Activated T-cell treated with anti-CD3 and anti-CD28 coated beads for 24 hours (primary cell): Measurements from ENCODE around the gene SLC8A3.
"Not testable (repeated sequence)": the region's sequence is repeated elsewhere in the genome, so short reads cannot be mapped to it uniquely, and the experiment has no call there.

Experiments used
- DNase-seq: peaks from one replicate; pipeline ENCODE4 v3.0.0-alpha.2; 2020; ENCODE audit warnings: low read depth

SLC8A3 gene, protein sequence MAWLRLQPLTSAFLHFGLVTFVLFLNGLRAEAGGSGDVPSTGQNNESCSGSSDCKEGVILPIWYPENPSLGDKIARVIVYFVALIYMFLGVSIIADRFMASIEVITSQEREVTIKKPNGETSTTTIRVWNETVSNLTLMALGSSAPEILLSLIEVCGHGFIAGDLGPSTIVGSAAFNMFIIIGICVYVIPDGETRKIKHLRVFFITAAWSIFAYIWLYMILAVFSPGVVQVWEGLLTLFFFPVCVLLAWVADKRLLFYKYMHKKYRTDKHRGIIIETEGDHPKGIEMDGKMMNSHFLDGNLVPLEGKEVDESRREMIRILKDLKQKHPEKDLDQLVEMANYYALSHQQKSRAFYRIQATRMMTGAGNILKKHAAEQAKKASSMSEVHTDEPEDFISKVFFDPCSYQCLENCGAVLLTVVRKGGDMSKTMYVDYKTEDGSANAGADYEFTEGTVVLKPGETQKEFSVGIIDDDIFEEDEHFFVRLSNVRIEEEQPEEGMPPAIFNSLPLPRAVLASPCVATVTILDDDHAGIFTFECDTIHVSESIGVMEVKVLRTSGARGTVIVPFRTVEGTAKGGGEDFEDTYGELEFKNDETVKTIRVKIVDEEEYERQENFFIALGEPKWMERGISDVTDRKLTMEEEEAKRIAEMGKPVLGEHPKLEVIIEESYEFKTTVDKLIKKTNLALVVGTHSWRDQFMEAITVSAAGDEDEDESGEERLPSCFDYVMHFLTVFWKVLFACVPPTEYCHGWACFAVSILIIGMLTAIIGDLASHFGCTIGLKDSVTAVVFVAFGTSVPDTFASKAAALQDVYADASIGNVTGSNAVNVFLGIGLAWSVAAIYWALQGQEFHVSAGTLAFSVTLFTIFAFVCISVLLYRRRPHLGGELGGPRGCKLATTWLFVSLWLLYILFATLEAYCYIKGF

DNA sequence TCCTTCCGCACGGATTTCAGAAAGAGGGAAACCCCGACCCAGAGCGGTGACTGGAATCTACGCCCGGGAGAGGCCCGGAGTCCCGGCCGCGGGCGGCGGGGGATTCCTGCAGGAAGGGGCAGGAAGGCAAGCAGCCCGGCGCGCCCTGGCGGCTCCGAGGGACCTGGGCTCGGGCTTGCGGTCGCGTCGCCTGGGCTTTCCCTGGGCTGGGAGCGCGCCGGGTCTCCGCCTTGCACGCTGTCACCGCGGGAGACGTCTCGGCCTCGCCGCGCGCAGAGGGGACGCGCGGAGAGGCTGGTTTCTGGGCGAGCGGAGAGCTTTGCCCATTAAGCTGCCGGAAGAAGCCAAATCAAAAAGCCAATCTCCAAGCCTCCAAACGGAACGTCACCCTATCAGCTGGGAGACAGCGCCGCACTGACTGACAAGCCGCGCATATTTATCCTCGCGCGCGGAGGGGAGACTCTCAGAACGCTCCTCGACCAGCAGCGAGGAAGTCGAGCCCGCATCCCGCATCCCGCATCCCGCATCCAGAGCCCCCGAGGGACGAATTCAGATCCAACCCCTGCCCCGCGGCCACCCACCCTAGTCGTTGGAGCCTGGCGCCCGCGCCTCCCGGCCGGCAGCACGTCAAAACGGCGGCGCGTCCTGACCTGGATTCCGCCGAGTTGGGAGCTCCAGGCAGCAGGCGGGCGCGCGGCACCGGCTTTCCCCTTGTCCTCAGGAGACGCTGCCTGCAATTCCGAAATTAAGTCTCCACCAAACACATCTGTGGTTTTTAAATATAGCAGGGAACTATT, at the start of gene SLC8A3:
Gene SLC8A3, minus strand, starts transcription at position 293 of the 797 bp plus-strand sequence. CDS start 20,529 bp downstream, outside the sequence.
- DNase-seq, result peak; percentile 10

DNA sequence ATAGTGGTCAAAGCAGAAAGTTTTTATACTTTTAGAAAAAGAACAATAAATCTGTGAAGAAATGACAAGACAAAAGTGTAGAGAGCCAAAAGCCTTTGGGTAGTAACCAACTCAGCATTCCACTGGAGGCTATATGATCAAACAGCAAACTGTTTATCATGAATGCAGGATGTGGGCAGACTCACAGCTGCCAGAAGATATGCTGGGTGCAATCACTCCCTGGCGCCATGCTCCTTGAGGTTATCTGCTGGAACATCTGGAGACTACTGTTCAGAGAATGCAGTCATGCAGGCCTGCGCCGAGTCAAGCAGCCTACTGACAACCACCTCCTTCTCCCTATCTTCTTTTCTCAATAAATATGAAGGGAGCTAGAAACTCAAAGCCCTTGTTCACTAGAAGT, 49.0 kb upstream of the SLC8A3 start:
- no peak for DNase-seq

DNA sequence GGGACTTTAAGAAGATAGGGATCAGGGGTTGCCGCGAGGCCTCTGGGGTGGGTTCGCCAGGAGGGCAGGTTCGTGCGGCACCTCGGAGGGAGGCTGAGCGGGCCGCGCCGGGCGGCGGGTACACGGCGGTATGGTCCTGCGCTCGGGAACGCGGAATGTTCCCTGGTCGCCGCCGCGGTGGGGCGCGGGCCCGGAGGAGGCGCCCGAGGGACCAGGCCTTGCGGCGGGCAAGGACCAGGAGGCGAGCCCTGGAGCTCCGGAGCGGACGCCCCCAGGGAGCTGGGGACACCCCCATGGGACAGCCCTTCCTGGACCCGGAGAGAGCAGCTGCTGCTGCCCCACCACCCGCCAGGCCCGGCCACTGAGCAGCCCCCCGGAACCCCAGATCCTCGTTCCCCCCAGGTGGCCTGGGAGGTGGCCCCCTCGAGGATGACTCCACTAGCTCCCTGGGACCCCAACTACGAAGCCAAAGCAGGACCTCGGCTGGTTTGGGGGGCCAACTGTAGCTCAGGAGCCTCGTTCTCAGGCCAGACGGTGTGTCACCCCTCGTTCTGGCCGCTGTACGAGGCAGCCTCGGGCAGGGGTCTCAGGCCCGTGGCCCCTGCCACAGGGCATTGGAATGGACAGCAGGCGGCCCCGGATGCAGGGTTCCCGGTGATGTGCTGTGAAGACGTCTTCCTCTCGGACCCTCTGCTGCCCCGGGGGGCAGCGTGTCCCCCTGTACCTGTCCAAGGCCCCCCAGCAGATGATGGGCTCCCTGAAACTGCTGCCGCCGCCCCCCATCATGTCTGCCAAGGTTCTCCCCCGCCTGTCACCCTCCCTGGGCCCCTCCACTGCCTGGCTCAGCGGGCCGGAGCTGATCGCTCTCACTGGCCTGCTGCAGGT, 45.6 kb upstream of the SLC8A3 start:
- no peak for DNase-seq

DNA sequence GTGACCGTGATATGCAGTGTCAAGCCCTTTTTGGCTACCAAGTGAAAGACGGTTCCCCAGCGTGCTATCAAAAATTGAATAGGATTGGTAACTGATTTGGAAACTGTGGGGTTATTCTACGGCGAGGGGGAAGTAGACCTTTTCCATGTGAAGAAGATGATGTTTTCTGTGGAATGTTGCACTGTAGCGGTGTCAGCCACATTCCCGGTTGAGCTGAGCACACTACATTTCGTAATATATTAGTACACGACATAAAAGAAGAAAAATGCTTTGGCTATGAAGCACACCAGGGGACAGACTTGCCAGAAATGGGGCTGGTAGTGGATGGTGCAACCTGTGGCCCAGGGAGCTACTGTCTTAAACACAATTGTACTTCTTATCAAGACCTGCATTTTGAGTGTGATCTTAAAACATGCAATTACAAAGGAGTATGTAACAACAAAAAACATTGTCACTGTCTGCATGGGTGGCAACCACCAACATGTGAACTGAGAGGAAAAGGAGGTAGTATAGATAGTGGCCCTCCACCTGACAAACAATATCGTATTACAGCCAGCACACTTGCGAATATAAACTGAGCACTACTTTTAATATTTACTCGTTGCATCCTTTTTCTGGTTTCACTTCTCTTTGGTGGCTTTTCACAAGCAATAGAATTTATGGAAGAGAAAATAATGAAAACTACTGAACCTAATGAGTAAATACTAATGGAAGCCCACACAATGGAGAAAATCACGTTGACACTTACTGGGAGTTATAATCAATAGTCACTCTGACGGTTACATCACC, 43.2 kb upstream of the SLC8A3 start:
- DNase-seq, result not testable (repeated sequence)

DNA sequence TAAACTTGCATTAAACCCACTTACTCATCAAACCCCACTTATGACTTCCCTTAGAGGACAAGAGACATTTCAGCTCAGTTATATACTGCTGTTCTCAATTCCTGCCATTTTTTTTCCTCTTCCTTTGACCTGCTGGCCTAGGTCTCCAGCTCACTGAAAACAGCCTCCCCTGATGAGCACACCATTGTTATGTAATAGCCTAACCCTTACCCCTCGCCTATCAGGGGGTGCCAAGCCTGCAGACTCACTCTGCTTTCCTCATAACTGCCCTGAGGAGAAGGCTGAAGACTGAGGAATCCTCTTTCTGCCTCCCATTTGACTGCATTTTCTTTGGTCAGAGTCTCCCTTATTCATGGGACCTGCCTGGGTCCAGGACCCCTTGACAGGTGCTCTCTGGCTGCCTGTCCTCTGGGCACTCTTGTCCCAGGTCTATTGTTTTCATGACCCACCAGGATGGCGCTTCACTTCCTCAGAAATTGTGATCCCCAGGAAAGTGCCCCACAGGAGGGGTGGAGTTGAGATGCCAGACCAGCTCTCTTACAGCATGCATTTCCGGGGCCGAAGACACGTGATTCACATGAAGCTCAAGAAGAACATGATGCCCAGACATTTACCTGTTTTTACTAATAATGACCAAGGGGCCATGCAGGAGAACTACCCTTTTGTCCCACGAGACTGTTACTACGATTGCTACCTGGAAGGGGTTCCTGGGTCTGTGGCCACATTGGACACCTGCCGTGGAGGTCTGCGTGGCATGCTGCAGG, 41.3 kb upstream of the SLC8A3 start:
- not testable (repeated sequence) for DNase-seq

DNA sequence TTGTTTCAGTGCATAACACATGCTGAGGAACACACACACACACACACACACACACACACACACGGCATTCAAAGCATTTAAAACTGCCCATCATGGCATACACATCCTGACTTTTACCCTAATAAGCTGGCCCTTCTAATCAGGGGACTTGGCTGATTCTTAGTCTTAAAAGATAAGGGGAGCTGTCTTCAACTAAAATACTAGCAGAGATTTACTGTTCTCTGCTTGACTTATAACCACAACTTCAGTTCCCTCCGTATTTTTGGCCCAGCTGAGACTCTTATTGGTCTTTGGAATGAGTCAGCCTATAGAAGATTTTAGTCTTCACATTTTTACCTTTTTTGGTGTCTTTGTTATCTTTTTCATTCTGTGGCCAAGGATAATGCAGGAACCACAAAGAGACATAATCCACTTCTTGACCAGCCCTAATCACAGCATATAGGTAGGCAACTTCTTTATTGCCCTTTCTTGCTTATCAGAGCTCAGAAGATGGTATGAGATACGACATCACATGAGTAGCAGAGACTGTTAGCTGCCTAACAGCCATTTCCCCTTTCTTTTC, 25.1 kb upstream of the SLC8A3 start:
- no peak for DNase-seq

DNA sequence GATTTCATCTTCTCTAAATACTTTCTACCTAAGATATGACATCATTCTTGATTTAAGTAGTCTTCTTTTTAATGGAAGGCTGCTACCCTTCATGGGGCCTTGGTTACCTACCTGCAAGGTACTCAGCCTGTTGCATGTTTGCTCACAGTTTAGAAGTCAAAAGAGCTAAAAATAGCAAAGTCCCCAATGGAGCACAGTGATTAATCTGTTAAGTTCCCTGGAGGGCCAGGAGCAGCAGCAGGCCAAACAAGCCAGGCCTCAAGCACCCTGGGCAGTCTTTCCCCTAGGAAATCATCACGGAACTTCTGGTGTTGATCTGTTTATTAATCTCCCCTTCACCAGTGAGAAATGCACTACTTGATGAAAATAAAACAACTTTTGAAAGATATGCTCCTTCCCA, 24.0 kb upstream of the SLC8A3 start:
- no peak for DNase-seq

DNA sequence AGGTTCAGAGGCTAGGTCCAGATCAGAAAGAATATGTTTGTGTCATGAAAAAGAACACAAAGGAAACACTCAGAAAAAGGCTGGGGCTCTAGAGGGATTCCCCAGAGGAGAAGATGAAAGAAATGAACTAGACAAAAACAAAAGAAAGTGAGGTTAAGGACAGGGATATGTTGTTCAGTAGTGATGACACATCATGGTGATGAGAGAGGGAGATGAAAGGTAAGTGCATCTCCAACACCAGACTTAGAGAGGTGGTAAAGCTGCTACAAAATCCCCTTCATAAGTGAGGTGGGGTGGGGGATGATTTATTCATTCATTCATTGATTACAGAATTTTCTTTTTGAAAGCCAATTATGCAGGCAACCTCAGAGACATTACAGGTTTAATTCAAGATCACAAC, 19.6 kb upstream of the SLC8A3 start:
- DNase-seq, result no peak

DNA sequence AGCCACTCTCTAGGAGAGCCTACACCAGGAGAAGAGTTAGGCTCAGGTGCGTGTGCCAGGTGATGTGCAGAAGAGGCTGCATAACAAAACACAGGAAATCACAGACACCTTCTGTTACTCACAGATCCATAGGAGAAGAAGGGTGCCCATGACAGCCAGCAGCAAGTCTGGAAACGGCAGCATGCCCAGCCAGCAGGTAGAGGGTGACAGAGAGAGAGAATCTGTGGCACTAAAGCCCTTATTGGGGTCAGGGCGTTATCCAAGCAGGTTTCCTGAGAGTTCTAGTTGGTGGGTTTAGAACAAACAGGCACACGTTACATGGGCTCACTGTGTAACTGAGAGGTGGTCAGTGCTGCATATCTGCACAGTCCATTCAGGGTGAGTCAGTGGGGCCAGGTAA, 14.9 kb upstream of the SLC8A3 start:
- DNase-seq, result no peak

DNA sequence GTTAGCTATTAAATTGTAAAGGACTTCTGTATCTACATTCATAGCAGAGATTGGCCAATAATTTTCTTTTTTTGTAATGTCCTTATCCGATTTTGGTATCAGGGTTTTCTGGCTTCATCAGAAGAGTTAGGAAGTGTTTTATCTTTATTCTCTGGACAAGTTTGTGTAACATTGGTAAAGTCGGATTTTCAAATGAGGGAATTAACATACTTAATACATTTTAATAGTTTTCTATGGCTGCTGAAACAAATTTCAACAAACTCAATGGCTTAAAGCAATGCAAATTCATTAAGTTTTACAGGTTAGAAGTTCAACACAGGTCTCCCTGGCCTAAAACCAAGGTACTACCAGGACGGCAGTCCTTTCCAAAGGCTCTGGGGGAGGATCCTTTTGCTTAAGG, 13.2 kb upstream of the SLC8A3 start:
- DNase-seq, result no peak

DNA sequence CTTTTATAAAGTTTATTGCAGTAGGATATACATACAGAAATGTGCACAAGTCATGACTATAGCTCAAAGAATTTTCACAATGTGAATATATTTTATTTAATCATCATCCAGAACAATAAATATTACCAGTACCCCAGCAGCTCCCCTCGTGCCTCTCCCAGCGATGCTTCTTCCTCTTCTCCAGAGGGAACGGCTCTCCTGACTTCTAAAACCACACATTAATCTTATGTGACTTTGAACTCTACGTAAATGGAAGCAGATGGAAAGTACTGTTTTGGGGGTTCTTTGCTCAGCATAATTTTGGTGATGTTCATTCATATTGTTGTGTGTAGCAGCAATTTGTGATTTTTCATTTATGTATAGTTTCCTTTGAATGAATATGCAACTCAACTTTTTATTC, 4.6 kb upstream of the SLC8A3 start:
- no peak for DNase-seq

DNA sequence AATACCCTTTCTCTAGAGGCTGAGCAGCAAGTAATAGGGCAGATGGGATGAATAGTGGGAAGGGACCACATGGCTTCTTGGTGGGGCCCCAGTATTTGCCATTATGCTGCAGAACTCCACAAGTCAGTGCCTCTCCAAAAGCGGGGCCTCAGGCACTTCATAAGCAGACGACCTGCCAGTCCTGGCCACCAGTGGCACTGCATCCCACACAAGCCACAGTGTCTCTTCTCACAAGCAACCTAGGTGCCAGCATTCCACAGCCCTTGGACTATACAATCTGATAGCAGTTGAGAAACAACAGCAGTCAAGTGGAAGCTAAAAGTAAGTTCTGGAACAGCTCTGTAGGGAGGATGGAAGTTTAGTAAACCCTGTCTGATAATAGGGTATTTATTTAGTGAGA, 4.2 kb upstream of the SLC8A3 start:
- DNase-seq, result no peak

DNA sequence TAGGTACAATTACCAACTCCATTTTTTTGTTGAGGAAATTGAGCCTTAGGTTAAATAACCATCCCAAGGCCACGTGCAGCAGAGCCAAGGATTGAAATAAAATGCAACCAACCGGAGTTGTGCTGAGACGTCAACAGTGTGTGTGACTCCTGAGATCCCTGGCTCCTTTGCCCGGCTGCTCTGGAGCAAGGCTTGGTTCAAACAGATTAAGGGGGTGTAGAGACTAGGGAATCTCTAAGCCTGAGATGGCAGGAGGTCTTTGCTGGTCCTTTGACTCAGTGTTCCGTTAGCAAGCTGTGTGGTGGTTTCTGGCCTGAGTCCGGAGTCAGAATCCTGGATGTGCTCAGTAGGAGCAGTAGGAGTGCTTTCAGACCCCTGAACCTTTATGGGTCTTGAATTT, 1.4 kb upstream of the SLC8A3 start:
- DNase-seq, result no peak

DNA sequence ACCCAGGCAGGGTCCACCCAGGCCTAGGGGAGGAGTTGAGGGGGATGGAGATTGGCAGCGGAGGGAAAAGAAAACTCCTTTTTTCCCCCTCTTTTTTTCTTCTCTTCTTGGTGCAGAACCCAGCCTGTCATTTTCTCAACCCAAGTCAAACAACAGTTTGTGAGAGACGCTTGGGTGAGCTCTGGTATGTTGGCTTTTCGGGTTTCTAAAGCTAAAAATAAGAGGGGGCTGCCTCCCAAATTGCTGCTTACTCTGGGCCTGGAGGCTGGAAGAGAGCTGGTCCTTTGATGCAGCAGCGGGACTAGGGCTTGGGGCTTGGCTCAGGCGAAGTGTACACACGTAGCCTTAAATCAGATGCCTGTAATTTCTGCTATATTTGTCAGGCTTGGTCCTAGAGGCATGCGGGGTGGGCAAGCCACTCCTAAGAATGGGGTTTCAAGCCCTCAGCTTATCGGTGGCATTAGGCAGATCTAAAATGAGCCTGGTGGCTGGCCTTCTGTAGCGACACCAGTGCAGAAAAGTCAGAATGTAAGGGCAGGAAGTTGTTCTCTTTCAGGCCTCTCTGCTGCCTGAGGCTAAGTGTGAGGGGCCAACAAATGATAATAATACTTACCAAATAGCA, 816 bp upstream of the SLC8A3 start:
- no peak for DNase-seq

DNA sequence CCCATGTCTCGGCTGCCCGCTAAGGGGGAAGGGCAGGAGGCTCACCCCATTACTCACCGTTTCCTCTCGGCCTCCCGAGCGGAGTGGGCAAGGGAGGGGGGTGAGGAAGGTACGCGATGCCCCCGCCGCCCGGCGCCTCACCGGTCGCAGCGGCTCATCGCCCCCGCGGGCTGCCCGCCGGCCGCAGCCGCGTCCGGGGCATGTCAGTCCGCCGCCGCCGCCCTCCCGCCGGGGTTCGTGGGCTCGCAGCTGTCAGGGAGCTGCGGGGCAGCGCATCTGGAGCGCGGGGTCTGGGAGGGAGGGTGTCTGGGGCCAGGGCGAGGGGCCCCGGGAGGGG, 461 bp downstream of the SLC8A3 start:
- DNase-seq, result no peak

DNA sequence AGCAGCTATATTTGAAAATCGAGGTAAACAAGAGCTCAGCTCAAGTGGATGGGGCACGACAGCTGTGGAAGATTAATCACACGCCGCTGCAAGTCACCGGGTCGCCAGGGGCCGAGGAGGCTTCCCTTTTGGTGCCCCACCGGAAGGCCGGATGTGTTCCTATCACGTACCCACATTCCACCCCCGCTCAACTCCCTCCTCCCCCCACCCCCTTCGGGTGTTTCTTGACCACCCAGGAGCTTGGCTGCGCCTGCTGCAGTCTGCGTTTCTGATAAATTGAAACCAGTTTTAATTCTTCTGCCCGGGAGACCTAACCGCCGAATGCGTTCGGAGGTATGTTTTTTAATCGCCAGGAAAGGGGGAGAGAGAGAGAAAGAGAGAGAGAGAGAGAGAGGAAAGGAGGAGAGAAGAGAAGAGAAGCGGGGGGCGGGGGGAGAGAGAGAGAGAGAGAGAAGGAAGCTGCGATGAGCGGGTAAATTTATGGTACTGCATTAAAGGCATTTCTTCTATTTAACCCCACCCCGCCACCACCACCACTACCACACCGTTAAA, 1.8 kb downstream of the SLC8A3 start:
- DNase-seq, result no peak

DNA sequence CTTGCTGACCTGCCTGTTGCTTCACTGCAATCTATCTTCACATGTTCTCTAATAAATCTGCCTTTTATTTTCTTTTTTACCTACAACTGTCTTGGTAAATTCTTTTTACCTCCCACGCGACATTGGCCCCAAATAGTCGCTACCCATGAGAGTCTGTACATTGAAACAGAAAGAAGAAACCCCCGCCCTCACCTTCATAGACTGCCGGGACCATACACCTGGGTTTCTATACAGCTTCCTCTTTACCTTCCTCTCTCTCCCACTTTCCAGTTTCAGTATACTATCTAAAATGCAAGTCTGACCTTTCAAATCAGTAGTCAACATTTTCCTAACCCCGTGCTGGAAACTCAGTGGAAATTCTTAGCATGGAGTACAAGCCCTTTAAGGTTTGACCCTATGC, 4.8 kb downstream of the SLC8A3 start:
- no peak for DNase-seq

DNA sequence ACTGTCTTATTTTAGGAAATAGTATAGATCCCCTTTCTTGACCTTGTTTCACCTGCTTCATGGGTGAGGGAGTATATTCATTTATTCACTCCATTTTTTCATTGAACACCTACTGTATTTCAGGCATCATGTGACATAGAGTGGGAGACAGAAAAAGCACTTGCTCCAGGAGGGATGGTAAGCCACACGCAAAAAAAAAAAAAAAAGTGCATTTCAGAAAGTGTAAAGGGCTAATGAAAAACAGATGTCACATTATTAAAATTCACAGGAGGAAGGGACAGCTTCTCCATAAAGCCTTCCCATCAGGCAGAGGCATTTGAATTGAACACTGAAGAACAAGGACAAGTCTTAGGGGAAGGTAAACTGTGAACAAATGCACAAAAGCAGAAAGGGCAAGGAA, 7.5 kb downstream of the SLC8A3 start:
- DNase-seq, result no peak

DNA sequence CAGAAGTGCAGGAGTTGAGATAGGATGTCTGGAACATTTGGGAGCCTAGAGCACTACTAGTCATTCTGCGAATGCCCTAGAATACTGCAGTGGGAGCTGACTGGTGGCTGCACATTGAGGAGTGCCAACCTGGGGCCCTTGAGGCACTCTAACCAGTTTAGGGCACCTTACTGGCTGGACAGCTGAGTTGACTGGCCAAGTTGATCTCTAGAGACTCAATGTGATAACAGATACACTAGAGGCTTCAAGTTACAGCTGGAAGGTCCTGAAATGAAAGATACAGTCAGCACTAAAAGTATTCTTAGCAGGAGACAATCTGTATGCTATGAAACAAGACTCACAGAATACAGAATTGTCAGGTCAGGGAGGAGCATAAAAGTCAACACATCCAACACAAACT, 8.0 kb downstream of the SLC8A3 start:
- DNase-seq, result no peak
